ENCODE data around the gene NMNAT2. TPM values are rescaled to one million over a fixed set of nuclear protein-coding genes. Genes with fewer than 3 reads are reported as not detected.

Gene NMNAT2
- total RNA-seq, 1 experiment from 2014 or later, result not detected

DNA sequence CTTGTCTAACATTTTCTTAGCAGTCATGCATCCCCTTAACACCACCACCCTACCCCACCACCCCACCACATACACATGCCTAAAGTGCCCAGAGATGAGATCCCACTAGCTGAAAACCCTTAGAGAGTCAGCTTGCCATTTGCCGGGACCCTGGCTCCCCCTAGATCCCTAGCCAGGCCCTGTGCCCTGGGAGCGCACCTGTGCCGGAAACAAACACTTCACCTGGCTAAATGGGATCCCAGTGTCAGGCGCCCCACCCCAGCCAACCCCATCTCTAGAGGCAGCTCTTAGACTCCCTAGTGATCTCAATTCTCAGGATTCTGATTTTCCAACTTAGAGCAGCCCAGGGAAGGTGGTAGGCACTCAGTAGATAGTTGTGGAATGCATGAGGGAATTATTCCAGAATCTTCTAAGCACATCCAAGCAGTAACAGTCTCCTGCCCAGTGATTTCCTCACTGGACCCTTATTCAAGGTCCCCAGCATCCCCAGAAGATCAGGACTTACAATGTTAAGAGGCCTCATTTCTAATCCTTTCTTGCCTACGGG lies 126.9 kb downstream of the NMNAT2 start:
- no peak overlapping the region for H2AFZ ChIP-seq (ENCODE audit: low read depth, low read length, poor library complexity, severe bottlenecking)
- no peaks in the 10 kb centered on the region for H3K36me3 ChIP-seq (ENCODE audit: control insufficient read depth in 1 of 2, insufficient read depth in 2 of 2, low read length in 2 of 2)
- no peak overlapping the region for H3K4me2 ChIP-seq (ENCODE audit: low read length)
- ChIA-PET RAD21 (ENCODE audit: low non-redundant PET in 1 of 2, low total read pairs in 2 of 2, uncharacterized antibody in 2 of 2, unreplicated experiment in 2 of 2) (no interaction called here), CTCF (no interaction called here), POLR2A (no interaction called here)
- no peaks in the 10 kb centered on the region for H3K27me3 ChIP-seq (ENCODE audit: insufficient read depth, low read length)
- TF ChIP-seq POLR2AphosphoS5 (IDR thresholded peaks at IDR 0.05; ENCODE audit: low read depth, low read length), result no peak
- TF ChIP-seq EZH2 (IDR thresholded peaks at IDR 0.05), result no peak
- no peak for TF ChIP-seq TCF7L2 (IDR thresholded peaks at IDR 0.05; ENCODE audit: borderline replicate concordance, extremely low read depth, insufficient read depth, insufficient read length)
- no peak for TF ChIP-seq RAD21 (IDR thresholded peaks at IDR 0.05; ENCODE audit: low read depth)
- TF ChIP-seq, protein P1, sequence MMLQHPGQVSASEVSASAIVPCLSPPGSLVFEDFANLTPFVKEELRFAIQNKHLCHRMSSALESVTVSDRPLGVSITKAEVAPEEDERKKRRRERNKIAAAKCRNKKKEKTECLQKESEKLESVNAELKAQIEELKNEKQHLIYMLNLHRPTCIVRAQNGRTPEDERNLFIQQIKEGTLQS (IDR thresholded peaks at IDR 0.05), result no peak
- no peak for TF ChIP-seq JUND (IDR thresholded peaks at IDR 0.05)
- TF ChIP-seq YY1 (IDR thresholded peaks at IDR 0.05; ENCODE audit: extremely low read depth, insufficient replicate concordance, low read depth, low read length), result no peak
- no peak for TF ChIP-seq CBX3 (IDR thresholded peaks at IDR 0.05; ENCODE audit: low read depth)
- no peak for TF ChIP-seq SIN3A (IDR thresholded peaks at IDR 0.05; ENCODE audit: low read depth)
- no peak for TF ChIP-seq FOSL1 (IDR thresholded peaks at IDR 0.05; ENCODE audit: low read depth)
- no peak for TF ChIP-seq SP1 (IDR thresholded peaks at IDR 0.05; ENCODE audit: low read depth)
- TF ChIP-seq EZH2phosphoT487 (IDR thresholded peaks at IDR 0.05; ENCODE audit: borderline replicate concordance), result no peak
- TF ChIP-seq EGR1 (IDR thresholded peaks at IDR 0.05; ENCODE audit: low read depth), result no peak
- H3K9me3 ChIP-seq (ENCODE audit: control insufficient read depth in 1 of 2, insufficient read depth in 1 of 2, low read depth in 1 of 2, low read length in 2 of 2), result 0 out of 4 replicates have a peak, but pooled peaks cover 0 to 2% of the 10 kb centered on the region in 2 experiments
- no peak overlapping the region for H3K9ac ChIP-seq (ENCODE audit: low read length)
- no peak overlapping the region for H3K4me3 ChIP-seq (replicated peaks in 1 of 2; ENCODE audit: low read depth in 1 of 2, low read length in 2 of 2)
- H3K27ac ChIP-seq (ENCODE audit: low read depth, low read length), result no peak overlapping the region
- intact Hi-C loops (cut with micrococcal nuclease), result no loop called here
- no peaks in the 10 kb centered on the region for H3K4me1 ChIP-seq (ENCODE audit: control insufficient read depth in 1 of 2, insufficient read depth in 2 of 2, low read length in 2 of 2)
- ATAC-seq, result no peak
- H3K79me2 ChIP-seq (ENCODE audit: insufficient read depth, low read length), result no peaks in the 10 kb centered on the region
- H4K20me1 ChIP-seq (ENCODE audit: insufficient read depth), result no peaks in the 10 kb centered on the region
- H3K9me2 ChIP-seq (ENCODE audit: insufficient read depth), result no peaks in the 10 kb centered on the region
- DNase-seq (ENCODE audit: low read depth, low spot score), result no peak
- BruUV-seq (replicated peaks), result no TSS peak

Data from HCT116 (cell line).